WERI-Rb-1 (cell line): ENCODE data around the gene NAB2.
A peak's percentile ranks its signal among the peaks of the same experiment; 100 is the strongest.

Experiments
- DNase-seq: peaks from one replicate; pipeline ENCODE4 v3.0.0-alpha.2; 2020
- H3K27ac ChIP-seq: fragments of 250-450 bp; sonication (Bioruptor Pico); 2 replicates; pipeline ENCODE4 v1.5.1; 2020; ENCODE audit warnings: mild to moderate bottlenecking, moderate library complexity
- H3K27me3 ChIP-seq: fragments of 250-450 bp; sonication (Bioruptor Pico); 2 replicates; pipeline ENCODE4 v1.5.1; 2021; ENCODE audit warnings: mild to moderate bottlenecking, low read depth, moderate library complexity; ENCODE audit not compliant: insufficient read depth, severe bottlenecking
- H3K36me3 ChIP-seq: fragments of 250-450 bp; sonication (Bioruptor Pico); 2 replicates; pipeline ENCODE4 v1.5.1; 2020; ENCODE audit warnings: mild to moderate bottlenecking, moderate library complexity
- H3K4me3 ChIP-seq: 2 replicates; pipeline ENCODE4 v1.5.1; 2011; ENCODE audit warnings: low read depth, mild to moderate bottlenecking, control low read depth, low read length
- H3K9me3 ChIP-seq: fragments of 250-450 bp; sonication (Bioruptor Pico); 2 replicates; pipeline ENCODE4 v1.5.1; 2021; ENCODE audit warnings: mild to moderate bottlenecking, moderate library complexity; ENCODE audit not compliant: severe bottlenecking
- CTCF ChIP-seq: IDR thresholded peaks from 2 replicates; pipeline ENCODE4 v1.5.1; 2011; ENCODE audit warnings: low read depth, mild to moderate bottlenecking, control low read depth, inconsistent platforms, low read length

NAB2 gene, protein sequence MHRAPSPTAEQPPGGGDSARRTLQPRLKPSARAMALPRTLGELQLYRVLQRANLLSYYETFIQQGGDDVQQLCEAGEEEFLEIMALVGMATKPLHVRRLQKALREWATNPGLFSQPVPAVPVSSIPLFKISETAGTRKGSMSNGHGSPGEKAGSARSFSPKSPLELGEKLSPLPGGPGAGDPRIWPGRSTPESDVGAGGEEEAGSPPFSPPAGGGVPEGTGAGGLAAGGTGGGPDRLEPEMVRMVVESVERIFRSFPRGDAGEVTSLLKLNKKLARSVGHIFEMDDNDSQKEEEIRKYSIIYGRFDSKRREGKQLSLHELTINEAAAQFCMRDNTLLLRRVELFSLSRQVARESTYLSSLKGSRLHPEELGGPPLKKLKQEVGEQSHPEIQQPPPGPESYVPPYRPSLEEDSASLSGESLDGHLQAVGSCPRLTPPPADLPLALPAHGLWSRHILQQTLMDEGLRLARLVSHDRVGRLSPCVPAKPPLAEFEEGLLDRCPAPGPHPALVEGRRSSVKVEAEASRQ

DNA sequence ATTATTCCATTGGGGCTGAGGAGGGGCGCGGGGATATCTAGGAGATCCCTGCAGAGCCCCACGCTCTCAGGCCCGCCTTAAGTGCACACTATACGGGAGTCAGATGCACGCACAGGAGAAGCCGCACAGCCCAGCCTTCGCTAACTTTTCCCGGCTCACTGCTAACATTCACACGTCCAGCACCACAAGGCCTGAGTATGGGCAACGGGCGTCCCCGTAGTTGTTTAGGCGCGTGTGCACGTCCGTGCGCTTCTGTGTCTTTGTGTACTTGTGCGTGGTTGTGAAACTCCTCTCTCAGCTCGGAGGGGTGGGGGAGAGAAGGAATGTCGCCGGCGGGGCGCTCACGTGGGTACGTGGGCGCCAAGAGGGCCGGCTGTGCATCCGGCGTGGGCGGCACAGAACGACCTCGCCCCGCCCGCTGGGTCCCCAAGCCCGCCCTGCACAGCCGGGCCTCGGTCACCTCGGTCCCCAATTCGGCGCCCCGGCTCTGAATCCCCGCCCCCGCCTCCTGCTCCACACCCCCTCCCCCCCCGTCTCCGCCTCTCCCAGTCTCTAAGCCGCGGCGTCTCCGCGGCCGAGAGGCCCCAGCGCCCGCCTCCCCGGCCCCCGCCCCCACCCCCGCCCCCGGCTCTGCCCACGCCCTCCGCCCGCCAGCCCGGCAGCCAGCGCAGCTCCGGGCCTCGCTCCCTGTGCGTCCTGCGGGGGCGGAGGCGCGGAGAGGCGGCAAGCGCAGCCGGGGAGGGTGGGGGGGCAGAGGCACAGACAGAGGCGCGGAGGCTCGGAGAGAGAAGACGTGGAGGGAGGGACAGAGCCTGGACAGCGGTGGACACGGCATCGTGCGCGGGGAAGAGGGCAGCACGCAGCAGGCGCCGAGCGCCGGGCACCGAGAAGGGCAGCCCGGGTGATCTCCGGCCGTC is at the start of gene NAB2:
Gene NAB2, plus strand, starts transcription at position 761 of the 917 bp plus-strand sequence. CDS start 158 bp downstream, outside the sequence.
- H3K36me3 ChIP-seq: peaks cover 30% of the 10 kb centered on the region
- peak; percentile 97 for DNase-seq
- H3K9me3 ChIP-seq: no peaks in the 10 kb centered on the region
- H3K27ac ChIP-seq: peak within 1 kb of the TSS; percentile 95
- TF ChIP-seq CTCF: no peak
- no peaks in the 10 kb centered on the region for H3K27me3 ChIP-seq
- peak within 1 kb of the TSS; percentile 93 for H3K4me3 ChIP-seq

DNA sequence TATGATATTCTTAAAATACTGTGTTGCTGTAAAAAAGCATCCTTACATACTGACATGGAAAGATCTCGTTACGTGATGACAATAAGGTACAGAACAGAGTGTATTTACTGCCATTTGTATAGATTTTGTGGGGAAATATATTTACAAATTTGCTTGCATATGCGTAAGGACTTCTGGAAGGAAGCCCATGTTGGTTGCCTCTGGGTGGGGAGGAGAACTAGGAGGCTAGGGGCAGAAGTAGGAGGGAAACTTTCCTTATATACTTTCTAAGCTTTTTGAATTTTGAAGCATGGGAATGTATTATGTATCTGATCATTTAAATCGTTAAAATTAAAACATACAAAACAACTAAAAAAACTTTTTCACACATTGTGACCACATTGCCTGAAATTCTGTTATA is 48.7 kb upstream of the NAB2 start:
- H3K27ac ChIP-seq: no peak overlapping the region
- no peaks in the 10 kb centered on the region for H3K27me3 ChIP-seq
- DNase-seq: no peak
- no peaks in the 10 kb centered on the region for H3K9me3 ChIP-seq
- H3K4me3 ChIP-seq: no peak overlapping the region
- no peak for TF ChIP-seq CTCF
- H3K36me3 ChIP-seq: no peaks in the 10 kb centered on the region

DNA sequence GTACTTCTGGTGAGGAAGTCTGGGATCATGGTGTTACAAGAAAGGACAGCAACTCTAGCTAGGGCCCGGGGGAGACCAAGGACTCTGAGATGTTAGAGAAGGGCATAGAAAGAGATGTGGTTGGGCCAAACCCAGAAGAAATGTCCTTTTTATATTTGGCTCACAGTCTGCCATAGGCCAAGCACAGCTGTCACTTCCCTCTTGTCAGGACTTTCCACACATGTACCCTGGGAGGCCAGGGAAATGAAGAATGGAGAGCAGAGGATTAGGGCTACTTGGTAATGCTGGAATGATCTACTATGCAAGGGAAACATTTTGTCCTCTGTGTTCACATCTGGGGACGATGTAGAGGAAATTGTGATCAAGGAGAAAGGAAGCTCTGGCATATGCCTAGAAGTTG is 48.2 kb upstream of the NAB2 start:
- DNase-seq: no peak
- H3K27me3 ChIP-seq: no peaks in the 10 kb centered on the region
- H3K4me3 ChIP-seq: no peak overlapping the region
- TF ChIP-seq CTCF: no peak
- no peaks in the 10 kb centered on the region for H3K36me3 ChIP-seq
- H3K9me3 ChIP-seq: no peaks in the 10 kb centered on the region
- no peak overlapping the region for H3K27ac ChIP-seq

DNA sequence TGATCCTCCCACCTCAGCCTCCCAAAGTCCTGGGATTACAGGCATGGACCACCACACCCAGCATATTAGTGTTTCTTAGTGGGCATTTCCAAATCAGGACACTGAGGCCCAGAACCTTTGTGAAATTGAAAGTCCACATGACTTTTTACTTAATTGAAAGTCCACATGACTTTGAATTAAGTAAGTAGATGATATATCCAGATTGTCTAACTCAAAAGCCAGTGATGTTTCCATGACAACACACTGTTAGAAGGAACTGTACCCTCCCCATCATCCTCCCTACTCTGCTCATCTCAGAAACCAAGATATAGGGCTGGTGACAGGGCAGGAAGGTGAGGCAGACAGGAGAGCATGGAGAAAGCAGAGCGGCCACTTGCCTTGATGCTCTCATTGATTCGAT is 46.2 kb upstream of the NAB2 start:
- Histone ChIP-seq H3K9me3 (no peaks in the 10 kb centered on the region), H3K4me3 (no peak overlapping the region), H3K27ac (no peak overlapping the region), H3K27me3 (no peaks in the 10 kb centered on the region), H3K36me3 (no peaks in the 10 kb centered on the region)
- DNase-seq: no peak
- no peak for TF ChIP-seq CTCF

- no peaks in the 10 kb centered on the region for H3K27me3 ChIP-seq
- H3K4me3 ChIP-seq: no peak overlapping the region
These were observed 44.4 kb upstream of the NAB2 start for GRCh38 chr12:57044468-57044867.

More at GRCh38 chr12:57044468-57044867, 44.4 kb upstream of the NAB2 start:
- Histone ChIP-seq H3K27ac (no peak overlapping the region), H3K36me3 (no peaks in the 10 kb centered on the region), H3K9me3 (no peaks in the 10 kb centered on the region)
- no peak for DNase-seq
- TF ChIP-seq CTCF: no peak
